OCI-LY7 (cell line): ENCODE data around the gene MAST2. TPM values are rescaled to one million over a fixed set of nuclear protein-coding genes. Genes with fewer than 3 reads are reported as not detected.

Source experiments
- BruUV-seq: library from RNA; stranded (reverse); fragments of 400-500 nt; replicated peaks from 2 replicates; lab custom pipeline; 2021; lab: Mats Ljungman, UMichigan
- CTCF ChIA-PET: fragments of 300-600 bp; sonication (Branson Sonifier 250); formaldehyde crosslinking; loops from one replicate; lab custom pipeline; 2022; ENCODE audit warnings: antibody characterized with exemption; ENCODE audit not compliant: unreplicated experiment; lab: Charles Lee
- POLR2A ChIA-PET: fragments of 300-600 bp; sonication (Branson Sonifier 250); formaldehyde crosslinking; loops from one replicate; lab custom pipeline; 2022; ENCODE audit warnings: antibody characterized with exemption; lab: Charles Lee
- DNase-seq: peaks from one replicate; pipeline ENCODE4 v3.0.0-alpha.2; 2015; ENCODE audit warnings: low spot score
- H2AFZ ChIP-seq: fragments of 200-600 bp; sonication (generic), shearing (Covaris generic); 2 replicates; pipeline ENCODE4 v1.6.1; 2014; ENCODE audit warnings: mild to moderate bottlenecking, antibody characterized with exemption, low read length, moderate library complexity
- H3K27ac ChIP-seq: fragments of 200-600 bp; sonication (generic); 2 replicates; pipeline ENCODE4 v1.5.1; 2014; ENCODE audit warnings: mixed run types, low read depth, mild to moderate bottlenecking, moderate library complexity, low read length, inconsistent platforms; ENCODE audit not compliant: poor library complexity, severe bottlenecking
- H3K36me3 ChIP-seq: fragments of 200-600 bp; sonication (generic); 2 replicates; pipeline ENCODE4 v1.6.1; 2014; ENCODE audit warnings: mild to moderate bottlenecking, antibody characterized with exemption, low read length, moderate library complexity, mixed read lengths; ENCODE audit not compliant: insufficient read depth
- H3K4me1 ChIP-seq: fragments of 200-600 bp; sonication (generic); 2 replicates; pipeline ENCODE4 v1.5.1; 2014; ENCODE audit warnings: mild to moderate bottlenecking, low read length; ENCODE audit not compliant: insufficient read depth, poor library complexity, severe bottlenecking
- H3K4me2 ChIP-seq: fragments of 200-600 bp; sonication (generic); 2 replicates; pipeline ENCODE4 v1.6.1; 2014; ENCODE audit warnings: mild to moderate bottlenecking, low read length
- H3K4me3 ChIP-seq: fragments of 200-600 bp; sonication (generic); 2 replicates; pipeline ENCODE4 v1.5.1; 2014; ENCODE audit warnings: mild to moderate bottlenecking, low read depth, low read length; ENCODE audit not compliant: poor library complexity, severe bottlenecking
- H3K79me2 ChIP-seq: fragments of 200-600 bp; sonication (generic); 2 replicates; pipeline ENCODE4 v1.6.1; 2016; ENCODE audit warnings: low read depth, mild to moderate bottlenecking, low read length, moderate library complexity, mixed read lengths; ENCODE audit not compliant: insufficient read depth
- H3K9me2 ChIP-seq: fragments of 200-600 bp; sonication (generic); 2 replicates; pipeline ENCODE4 v1.6.1; 2016; ENCODE audit warnings: mild to moderate bottlenecking, low read length, mixed read lengths; ENCODE audit not compliant: insufficient read depth
- H3K9me3 ChIP-seq: fragments of 200-600 bp; sonication (generic); 2 replicates; pipeline ENCODE4 v1.6.1; 2014; ENCODE audit warnings: mild to moderate bottlenecking, mixed run types, low read length, mixed read lengths
- H4K20me1 ChIP-seq: fragments of 200-600 bp; sonication (generic); 2 replicates; pipeline ENCODE4 v1.6.1; 2014; ENCODE audit warnings: mild to moderate bottlenecking, antibody characterized with exemption, low read length, moderate library complexity, mixed read lengths; ENCODE audit not compliant: insufficient read depth
- CTCF ChIP-seq: fragments of 200-600 bp; sonication (generic); conservative IDR thresholded peaks from 2 replicates; pipeline ENCODE4 v1.5.1; 2014; ENCODE audit warnings: mild to moderate bottlenecking, antibody characterized with exemption, low read length, moderate library complexity, mixed read lengths
- EZH2phosphoT487 ChIP-seq: fragments of 200-600 bp; sonication (generic); IDR thresholded peaks from 2 replicates; pipeline ENCODE4 v1.6.1; 2018; ENCODE audit warnings: low read depth, borderline replicate concordance, mild to moderate bottlenecking, mixed run types, antibody characterized with exemption, low read length, moderate library complexity, mixed read lengths
- intact Hi-C: fragments of 100-400 bp; cut with micrococcal nuclease; formaldehyde crosslinking; loops from one replicate; pipeline ENCODE4 v1.10.0; 2022; ENCODE audit not compliant: unreplicated experiment
- total RNA-seq, 2 experiments: library from RNA; depleted of rRNA in 1 of 2; stranded (reverse); fragments of >200 nt in 1 of 2; shearing (Covaris generic) in 1 of 2; gene quantifications; 2 replicates each; pipeline ENCODE4 v1.2.3, GENCODE V29; 2014 to 2022

Gene MAST2
- total RNA-seq, 2 experiments from 2014 or later: 32.1 to 67.2 TPM

- no TSS peak for BruUV-seq
- Histone ChIP-seq H3K4me1 (peaks cover 21% of the 10 kb centered on the region), H3K4me3 (no peak overlapping the region), H3K79me2 (no peaks in the 10 kb centered on the region), H3K36me3 (peaks cover 52% of the 10 kb centered on the region), H2AFZ (no peak overlapping the region), H3K4me2 (no peak overlapping the region), H3K9me3 (no peaks in the 10 kb centered on the region), H4K20me1 (no peaks in the 10 kb centered on the region), H3K27ac (no peak overlapping the region), H3K9me2 (no peaks in the 10 kb centered on the region)
- ChIA-PET CTCF (no interaction called here), POLR2A (interaction anchor here (0.6 to 2.0 kb wide), 6 partner anchors 12 to 191 kb away, joined by 3 to 6 read pairs (median 3); no protein-coding TSS in a partner anchor)
- TF ChIP-seq CTCF (no peak), EZH2phosphoT487 (no peak)
- no peak for DNase-seq
- intact Hi-C loops: no loop called here
Measured at GRCh38 chr1:46068525-46068924, 265.1 kb downstream of the MAST2 start.

GRCh38 chr1:46070164-46070814 is 266.9 kb downstream of the MAST2 start:
- DNase-seq: no peak
- ChIA-PET CTCF (no interaction called here), POLR2A (interaction anchor here (1.0 kb wide), 2 partner anchors 21 to 35 kb away, joined by 3 read pairs; no protein-coding TSS in a partner anchor)
- TF ChIP-seq CTCF: no peak
- no peak for TF ChIP-seq EZH2phosphoT487
- Histone ChIP-seq H3K4me2 (no peak overlapping the region), H3K4me3 (no peak overlapping the region), H3K27ac (no peak overlapping the region), H3K9me3 (no peaks in the 10 kb centered on the region), H3K4me1 (peaks cover 19% of the 10 kb centered on the region), H2AFZ (no peak overlapping the region), H3K36me3 (peaks cover 53% of the 10 kb centered on the region), H3K9me2 (no peaks in the 10 kb centered on the region), H4K20me1 (no peaks in the 10 kb centered on the region), H3K79me2 (no peaks in the 10 kb centered on the region)
- BruUV-seq: no TSS peak
- intact Hi-C loops: no loop called here

GRCh38 chr1:46072975-46073374 is 269.6 kb downstream of the MAST2 start:
- no peaks in the 10 kb centered on the region for H4K20me1 ChIP-seq
- intact Hi-C loops: no loop called here
- DNase-seq: no peak
- H3K4me3 ChIP-seq: no peak overlapping the region
- no peak overlapping the region for H2AFZ ChIP-seq
- H3K27ac ChIP-seq: no peak overlapping the region
- no peaks in the 10 kb centered on the region for H3K79me2 ChIP-seq
- POLR2A ChIA-PET: no interaction called here
- BruUV-seq: no TSS peak
- H3K4me1 ChIP-seq: peaks cover 5% of the 10 kb centered on the region
- CTCF ChIA-PET: no interaction called here
- H3K9me3 ChIP-seq: no peaks in the 10 kb centered on the region
- no peaks in the 10 kb centered on the region for H3K9me2 ChIP-seq
- no peak for TF ChIP-seq EZH2phosphoT487
- TF ChIP-seq CTCF: no peak
- H3K4me2 ChIP-seq: no peak overlapping the region
- H3K36me3 ChIP-seq: peaks cover 42% of the 10 kb centered on the region; the same call in 1 of the 2 replicates
